HG02938 (cell line): ENCODE results near the gene USP4.

Experiments used
- ATAC-seq: cut with Tn5 transposase; IDR thresholded peaks from one replicate; pipeline ENCODE4 v1.9.1; 2021; ENCODE audit warnings: mild to moderate bottlenecking, moderate library complexity; ENCODE audit not compliant: unreplicated experiment

Gene USP4

GRCh38 chr3:49296781-49297411, 43.0 kb downstream of the USP4 start:
- ATAC-seq, result no peak

- no peak for ATAC-seq
Measured at GRCh38 chr3:49295489-49296058, 44.3 kb downstream of the USP4 start.

- no peak for ATAC-seq
Measured at GRCh38 chr3:49294343-49294742, 45.5 kb downstream of the USP4 start.

- ATAC-seq, result no peak
Measured at GRCh38 chr3:49283997-49284396, 55.9 kb downstream of the USP4 start.

- ATAC-seq, result no peak
Measured at GRCh38 chr3:49279376-49279775, 60.5 kb downstream of the USP4 start.

GRCh38 chr3:49278548-49278947, 61.3 kb downstream of the USP4 start:
- ATAC-seq, result no peak

- no peak for ATAC-seq
Measured at GRCh38 chr3:49277383-49277775, 62.5 kb downstream of the USP4 start.

- ATAC-seq, result no peak
Measured at GRCh38 chr3:49276475-49277382, 63.1 kb downstream of the USP4 start, which contains the start of gene C3orf62. Gene C3orf62 (minus strand): TSS chr3:49277232. CDS start chr3:49276872, 360 bp downstream.

- ATAC-seq, result no peak
Measured at GRCh38 chr3:49273825-49274532, 65.9 kb downstream of the USP4 start.

- no peak for ATAC-seq
Measured at GRCh38 chr3:49271047-49271446, 68.8 kb downstream of the USP4 start.

GRCh38 chr3:49270156-49270500, 69.7 kb downstream of the USP4 start:
- no peak for ATAC-seq

GRCh38 chr3:49269443-49270155, 70.3 kb downstream of the USP4 start:
- ATAC-seq, result no peak

GRCh38 chr3:49266410-49267095, 73.3 kb downstream of the USP4 start:
- no peak for ATAC-seq

GRCh38 chr3:49265661-49266386, 74.0 kb downstream of the USP4 start:
- ATAC-seq, result no peak

- no peak for ATAC-seq
Measured at GRCh38 chr3:49263159-49263889, 76.5 kb downstream of the USP4 start.

GRCh38 chr3:49260806-49261324, 79.0 kb downstream of the USP4 start:
- no peak for ATAC-seq

GRCh38 chr3:49257187-49257586, 82.7 kb downstream of the USP4 start:
- no peak for ATAC-seq

- no peak for ATAC-seq
Measured at GRCh38 chr3:49255718-49256511, 83.9 kb downstream of the USP4 start.
